GF-D8 (cell line): ENCODE measurements around the gene TEX53.
A peak's percentile ranks its signal among the peaks of the same experiment; 100 is the strongest.

Source experiments
- DNase-seq: peaks from one replicate; lab custom pipeline; 2025; lab: John Stamatoyannopoulos, UW

Gene TEX53

GRCh38 chr9:114678795-114679194, 21.2 kb upstream of the TEX53 start:
- DNase-seq: no peak

- DNase-seq: no peak
Measured at GRCh38 chr9:114678130-114678529, 20.5 kb upstream of the TEX53 start.

GRCh38 chr9:114677418-114677817, 19.8 kb upstream of the TEX53 start:
- no peak for DNase-seq

- no peak for DNase-seq
Measured at GRCh38 chr9:114676901-114677300, 19.3 kb upstream of the TEX53 start.

GRCh38 chr9:114674798-114675540, 17.4 kb upstream of the TEX53 start:
- no peak for DNase-seq

GRCh38 chr9:114674076-114674797, 16.6 kb upstream of the TEX53 start:
- DNase-seq: no peak

- DNase-seq: no peak
Measured at GRCh38 chr9:114671605-114672004, 14.0 kb upstream of the TEX53 start.

GRCh38 chr9:114669961-114670360, 12.4 kb upstream of the TEX53 start:
- DNase-seq: no peak

GRCh38 chr9:114668146-114668545, 10.5 kb upstream of the TEX53 start:
- no peak for DNase-seq

GRCh38 chr9:114666851-114667250, 9.2 kb upstream of the TEX53 start:
- no peak for DNase-seq

- DNase-seq: no peak
Measured at GRCh38 chr9:114666401-114666800, 8.8 kb upstream of the TEX53 start.

GRCh38 chr9:114664181-114664580, 6.6 kb upstream of the TEX53 start:
- DNase-seq: no peak

- DNase-seq: no peak
Measured at GRCh38 chr9:114662081-114662989, 4.7 kb upstream of the TEX53 start.

GRCh38 chr9:114656301-114656700, 1.3 kb downstream of the TEX53 start:
- DNase-seq: no peak

- no peak for DNase-seq
Measured at GRCh38 chr9:114655689-114656088, 1.9 kb downstream of the TEX53 start.

GRCh38 chr9:114653556-114654159, 3.9 kb downstream of the TEX53 start:
- peak; percentile 45 for DNase-seq

GRCh38 chr9:114652776-114653555, 4.6 kb downstream of the TEX53 start:
- DNase-seq: no peak

- DNase-seq: no peak
Measured at GRCh38 chr9:114643896-114644295, 13.7 kb downstream of the TEX53 start.

GRCh38 chr9:114643001-114643400, 14.6 kb downstream of the TEX53 start:
- DNase-seq: no peak

GRCh38 chr9:114641967-114642366, 15.6 kb downstream of the TEX53 start:
- DNase-seq: peak; percentile 75

GRCh38 chr9:114638404-114638803, 19.2 kb downstream of the TEX53 start:
- DNase-seq: no peak
